Measurements from ENCODE around the gene EGR4.

- no peak for TF ChIP-seq HDGF (IDR thresholded peaks at IDR 0.05; ENCODE audit: borderline replicate concordance)
- no peak for TF ChIP-seq L3MBTL2 (conservative IDR thresholded peaks at IDR 0.05)
- no peak for TF ChIP-seq ELF4 (IDR thresholded peaks at IDR 0.05)
- no peak for TF ChIP-seq BHLHE40 (IDR thresholded peaks at IDR 0.05; ENCODE audit: borderline replicate concordance)
- TF ChIP-seq SUZ12 (IDR thresholded peaks at IDR 0.05) = no peak
- no peak for TF ChIP-seq ARNT (IDR thresholded peaks at IDR 0.05)
- TF ChIP-seq CTBP1 (IDR thresholded peaks at IDR 0.05; ENCODE audit: borderline replicate concordance) = no peak
- TF ChIP-seq ZNF384 (IDR thresholded peaks at IDR 0.05) = no peak
- no peak for TF ChIP-seq FOXA1 (IDR thresholded peaks at IDR 0.05)
- no peak for TF ChIP-seq SP1 (IDR thresholded peaks at IDR 0.05)
These were observed 23.5 kb downstream of the EGR4 start for GRCh38 chr2:73269686-73270465.
